Dermis blood vessel endothelial cell (primary cell): ENCODE measurements around the gene POLE. TPM values are rescaled to one million over a fixed set of nuclear protein-coding genes. Genes with fewer than 3 reads are reported as not detected.

Experiments
- DNase-seq: peaks from one replicate; pipeline ENCODE4 v3.0.0; 2010
- total RNA-seq: library from RNA; depleted of rRNA; stranded (reverse); fragments of >200 nt; gene quantifications from 2 replicates; pipeline ENCODE4 v1.2.3, GENCODE V29; 2014

The POLE gene
- total RNA-seq, 1 donor from 2014 or later: 39.7 TPM

DNA sequence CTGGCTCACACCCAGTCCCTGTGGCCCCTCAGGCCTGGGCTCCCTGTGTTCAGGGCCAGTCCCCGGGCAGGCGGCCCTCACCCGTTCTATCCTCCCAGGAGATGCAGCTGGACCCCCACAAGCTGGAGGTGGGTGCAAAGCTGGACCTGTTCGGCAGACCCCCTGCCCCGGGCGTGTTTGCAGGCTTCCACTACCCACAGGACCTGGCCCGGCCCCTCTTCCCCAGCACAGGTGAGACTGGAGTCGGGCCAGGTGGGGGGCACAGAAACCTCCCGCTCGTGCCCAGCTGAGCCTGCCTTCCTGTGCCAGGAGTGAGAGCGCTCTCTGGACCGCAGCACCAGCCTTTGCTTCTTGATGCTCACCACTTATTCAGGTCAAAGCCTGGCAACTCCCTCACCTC lies 110.4 kb downstream of the POLE start:
- no peak for DNase-seq

DNA sequence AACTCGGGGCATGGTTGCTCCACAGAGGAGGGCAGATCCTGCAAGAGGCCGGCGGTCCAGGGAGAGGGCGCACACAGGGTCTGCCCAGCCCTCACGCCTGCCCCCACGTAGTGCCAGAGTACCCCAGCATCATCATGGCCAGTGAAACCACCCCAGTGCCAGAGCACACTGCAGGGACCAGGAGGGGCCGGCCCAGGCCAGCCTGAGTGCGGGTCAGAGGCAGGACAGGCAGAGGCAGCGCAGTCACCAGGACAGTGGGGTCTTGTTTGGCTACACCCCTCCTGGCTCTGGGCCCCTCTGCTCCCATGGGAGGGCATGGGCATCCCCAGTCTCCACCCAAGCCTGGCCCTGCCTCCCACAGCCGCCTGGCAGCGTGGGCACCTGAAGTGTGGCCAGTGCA lies 111.5 kb downstream of the POLE start:
- no peak for DNase-seq

DNA sequence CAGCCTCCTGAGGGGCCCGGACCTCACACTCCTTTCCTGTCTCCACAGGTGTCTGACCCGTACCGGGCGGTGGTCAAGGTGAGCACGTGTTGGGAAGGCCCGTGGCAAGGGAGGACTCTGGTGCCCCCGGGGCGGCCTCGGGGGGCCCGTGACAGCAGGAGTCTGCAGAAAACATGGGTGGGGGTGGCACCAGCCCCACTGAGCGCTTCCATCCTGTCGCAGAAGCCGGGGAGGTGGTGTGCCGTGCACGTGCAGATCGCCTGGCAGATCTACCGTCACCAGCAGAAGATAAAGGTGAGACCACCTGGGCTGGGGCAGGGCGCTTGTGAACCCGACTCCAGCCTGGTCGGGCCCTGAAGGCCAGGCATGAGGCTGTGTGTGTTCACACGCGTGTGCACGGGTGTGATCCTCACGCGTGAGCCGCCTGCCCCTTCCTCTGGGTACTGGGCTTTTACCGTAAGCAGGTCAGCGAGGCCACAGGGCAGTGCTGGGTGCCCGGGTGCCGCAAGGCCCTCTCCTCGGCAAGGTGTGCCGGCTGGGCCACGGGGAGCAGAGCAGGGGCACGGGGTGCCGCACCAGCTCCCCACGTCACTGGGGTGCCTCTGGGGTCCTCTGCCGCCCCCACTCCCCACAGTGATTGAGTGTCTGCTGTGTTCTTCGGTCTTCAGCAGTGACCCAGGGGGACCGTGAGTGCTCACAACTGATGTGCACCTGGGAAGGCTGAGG lies 112.7 kb downstream of the POLE start:
- DNase-seq: no peak

Other genes with a start within 250 kb of the POLE start
- gene FBRSL1, start 197.2 kb downstream of the POLE start, total RNA-seq: 4.4 and 4.8 TPM in 2 replicates
- 3.2 and 6.6 TPM in 2 replicates for gene LRCOL1, start 76.8 kb downstream of the POLE start, total RNA-seq
- gene P2RX2, start 68.6 kb downstream of the POLE start, total RNA-seq: 0.17 TPM in 1 of 2 replicates, not detected in the other
- gene PXMP2, start 245 bp upstream of the POLE start, total RNA-seq: 27.3 and 34.4 TPM in 2 replicates
- gene PGAM5, start 23.5 kb upstream of the POLE start, total RNA-seq: 63.3 and 73.5 TPM in 2 replicates
- gene ANKLE2, start 74.5 kb upstream of the POLE start, total RNA-seq: 51.6 and 61.6 TPM in 2 replicates
- 101 and 139 TPM in 2 replicates for gene GOLGA3, start 141.5 kb upstream of the POLE start, total RNA-seq
- gene CHFR, start 200.3 kb upstream of the POLE start, total RNA-seq: 50.0 and 50.5 TPM in 2 replicates